ENCODE results near the gene BNC2. TPM values are rescaled to one million over a fixed set of nuclear protein-coding genes. Genes with fewer than 3 reads are reported as not detected.
"Not testable (repeated sequence)": the region's sequence is repeated elsewhere in the genome, so short reads cannot be mapped to it uniquely, and the experiment has no call there.

The BNC2 gene
- total RNA-seq, 1 donor from 2014 or later, result 15.2 TPM

- Mint-ChIP-seq H3K27ac (ENCODE audit: unreplicated experiment) (no peak overlapping the region), H3K9me3 (ENCODE audit: unreplicated experiment) (peaks cover 2% of the 10 kb centered on the region), H3K27me3 (ENCODE audit: unreplicated experiment) (no peaks in the 10 kb centered on the region), H3K4me1 (ENCODE audit: low read depth, unreplicated experiment) (peaks cover 7% of the 10 kb centered on the region), H3K4me3 (ENCODE audit: unreplicated experiment) (no peak overlapping the region), H3K36me3 (ENCODE audit: unreplicated experiment) (no peaks in the 10 kb centered on the region)
- no peak for TF ChIP-seq CTCF (IDR thresholded peaks at IDR 0.05; ENCODE audit: partially characterized antibody, unreplicated experiment)
- DNase-seq, result no peak
Observed at GRCh38 chr9:16445141-16445920, 425.1 kb downstream of the BNC2 start.

GRCh38 chr9:16442622-16443021 is 427.8 kb downstream of the BNC2 start:
- H3K27ac Mint-ChIP-seq (ENCODE audit: unreplicated experiment), result no peak overlapping the region
- no peak for DNase-seq
- H3K27me3 Mint-ChIP-seq (ENCODE audit: unreplicated experiment), result no peaks in the 10 kb centered on the region
- TF ChIP-seq CTCF (IDR thresholded peaks at IDR 0.05; ENCODE audit: partially characterized antibody, unreplicated experiment), result no peak
- no peaks in the 10 kb centered on the region for H3K4me1 Mint-ChIP-seq (ENCODE audit: low read depth, unreplicated experiment)
- peaks cover 4% of the 10 kb centered on the region for H3K36me3 Mint-ChIP-seq (ENCODE audit: unreplicated experiment)
- no peak overlapping the region for H3K4me3 Mint-ChIP-seq (ENCODE audit: unreplicated experiment)
- no peaks in the 10 kb centered on the region for H3K9me3 Mint-ChIP-seq (ENCODE audit: unreplicated experiment)

- no peak for TF ChIP-seq CTCF (IDR thresholded peaks at IDR 0.05; ENCODE audit: partially characterized antibody, unreplicated experiment)
- no peak for DNase-seq
- no peaks in the 10 kb centered on the region for H3K4me1 Mint-ChIP-seq (ENCODE audit: low read depth, unreplicated experiment)
- H3K27me3 Mint-ChIP-seq (ENCODE audit: unreplicated experiment), result no peaks in the 10 kb centered on the region
- H3K27ac Mint-ChIP-seq (ENCODE audit: unreplicated experiment), result no peak overlapping the region
- no peaks in the 10 kb centered on the region for H3K9me3 Mint-ChIP-seq (ENCODE audit: unreplicated experiment)
- H3K4me3 Mint-ChIP-seq (ENCODE audit: unreplicated experiment), result no peak overlapping the region
- H3K36me3 Mint-ChIP-seq (ENCODE audit: unreplicated experiment), result peaks cover 4% of the 10 kb centered on the region
Observed at GRCh38 chr9:16441791-16442190, 428.7 kb downstream of the BNC2 start.

GRCh38 chr9:16438831-16439230 is 431.6 kb downstream of the BNC2 start:
- H3K4me3 Mint-ChIP-seq (ENCODE audit: unreplicated experiment); H3K4me1 Mint-ChIP-seq (ENCODE audit: low read depth, unreplicated experiment); H3K27me3 Mint-ChIP-seq (ENCODE audit: unreplicated experiment); H3K27ac Mint-ChIP-seq (ENCODE audit: unreplicated experiment); H3K9me3 Mint-ChIP-seq (ENCODE audit: unreplicated experiment); DNase-seq: not testable (repeated sequence)
- H3K36me3 Mint-ChIP-seq (ENCODE audit: unreplicated experiment), result peaks cover 11% of the 10 kb centered on the region

- Mint-ChIP-seq H3K36me3 (ENCODE audit: unreplicated experiment) (peaks cover 11% of the 10 kb centered on the region), H3K27me3 (ENCODE audit: unreplicated experiment) (no peaks in the 10 kb centered on the region), H3K4me1 (ENCODE audit: low read depth, unreplicated experiment) (peaks cover 11% of the 10 kb centered on the region), H3K4me3 (ENCODE audit: unreplicated experiment) (no peak overlapping the region), H3K9me3 (ENCODE audit: unreplicated experiment) (peaks cover 2% of the 10 kb centered on the region), H3K27ac (ENCODE audit: unreplicated experiment) (no peak overlapping the region)
- DNase-seq, result no peak
- no peak for TF ChIP-seq CTCF (IDR thresholded peaks at IDR 0.05; ENCODE audit: partially characterized antibody, unreplicated experiment)
Observed at GRCh38 chr9:16436545-16436944, 433.9 kb downstream of the BNC2 start.
